Panc1 (cell line): Measurements from ENCODE around the gene HSD17B1.

Source experiments
- CTCF ChIP-seq: fragments of 450-650 bp; IDR thresholded peaks from 2 replicates; pipeline ENCODE4 v1.5.1; 2017; ENCODE audit warnings: mild to moderate bottlenecking
- POLR2AphosphoS5 ChIP-seq: IDR thresholded peaks from 2 replicates; pipeline ENCODE4 v1.6.1; 2012; ENCODE audit warnings: mild to moderate bottlenecking, low read depth, low read length, moderate library complexity
- TCF7L2 ChIP-seq: IDR thresholded peaks from 2 replicates; pipeline ENCODE4 v1.6.1; 2011; ENCODE audit warnings: mild to moderate bottlenecking, low read depth, low read length, inconsistent platforms
- TF ChIP-seq, protein P1 (sequence below), 2 experiments: IDR thresholded peaks; 2 replicates each; pipeline ENCODE4 v1.6.1; 2011 to 2012; ENCODE audit warnings: low read depth in 2 of 2, control low read depth in 1 of 2, low read length in 1 of 2, mild to moderate bottlenecking in 1 of 2, moderate library complexity in 1 of 2; ENCODE audit not compliant: insufficient read depth in 1 of 2

DNA sequence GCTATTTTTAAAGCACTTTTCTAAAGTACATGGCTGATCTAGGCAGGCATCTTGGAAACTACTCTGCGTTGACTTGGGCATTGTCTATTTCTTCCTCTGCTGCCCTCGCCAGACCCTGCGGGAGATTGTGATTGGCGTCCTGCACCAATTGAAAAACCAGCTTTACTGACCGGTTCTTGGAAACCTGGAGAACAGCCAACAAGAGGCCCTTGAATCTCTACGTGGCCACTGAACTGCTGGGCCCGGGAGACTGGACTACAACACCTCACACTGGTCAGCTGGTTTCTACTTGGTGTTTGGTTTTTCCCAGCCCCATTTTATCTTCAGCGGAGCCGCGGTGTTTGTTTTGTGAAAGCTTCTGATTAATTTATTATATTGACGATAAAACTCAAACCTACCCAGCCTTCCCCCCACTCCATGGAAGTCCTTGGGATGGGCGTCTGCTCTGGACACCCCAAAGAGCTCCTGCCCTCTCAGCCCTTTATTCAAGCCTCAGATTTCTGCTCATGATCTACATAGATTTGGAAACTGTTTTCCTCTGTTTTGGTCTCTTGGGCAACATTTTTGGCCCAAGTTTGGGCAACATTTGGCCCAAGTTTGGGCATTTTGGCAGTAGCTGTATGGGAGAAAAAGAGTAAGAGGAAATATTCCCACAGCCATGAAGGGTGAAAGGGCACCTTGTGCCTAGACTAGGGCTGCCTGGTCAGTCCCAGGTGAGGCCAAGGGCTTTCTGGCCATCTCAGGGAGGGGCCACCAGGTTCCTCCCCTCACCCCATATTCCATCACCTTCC lies 18.9 kb downstream of the HSD17B1 start:
- TF ChIP-seq CTCF: no peak
- no peak for TF ChIP-seq POLR2AphosphoS5
- no peak for TF ChIP-seq TCF7L2
- TF ChIP-seq, protein P1, sequence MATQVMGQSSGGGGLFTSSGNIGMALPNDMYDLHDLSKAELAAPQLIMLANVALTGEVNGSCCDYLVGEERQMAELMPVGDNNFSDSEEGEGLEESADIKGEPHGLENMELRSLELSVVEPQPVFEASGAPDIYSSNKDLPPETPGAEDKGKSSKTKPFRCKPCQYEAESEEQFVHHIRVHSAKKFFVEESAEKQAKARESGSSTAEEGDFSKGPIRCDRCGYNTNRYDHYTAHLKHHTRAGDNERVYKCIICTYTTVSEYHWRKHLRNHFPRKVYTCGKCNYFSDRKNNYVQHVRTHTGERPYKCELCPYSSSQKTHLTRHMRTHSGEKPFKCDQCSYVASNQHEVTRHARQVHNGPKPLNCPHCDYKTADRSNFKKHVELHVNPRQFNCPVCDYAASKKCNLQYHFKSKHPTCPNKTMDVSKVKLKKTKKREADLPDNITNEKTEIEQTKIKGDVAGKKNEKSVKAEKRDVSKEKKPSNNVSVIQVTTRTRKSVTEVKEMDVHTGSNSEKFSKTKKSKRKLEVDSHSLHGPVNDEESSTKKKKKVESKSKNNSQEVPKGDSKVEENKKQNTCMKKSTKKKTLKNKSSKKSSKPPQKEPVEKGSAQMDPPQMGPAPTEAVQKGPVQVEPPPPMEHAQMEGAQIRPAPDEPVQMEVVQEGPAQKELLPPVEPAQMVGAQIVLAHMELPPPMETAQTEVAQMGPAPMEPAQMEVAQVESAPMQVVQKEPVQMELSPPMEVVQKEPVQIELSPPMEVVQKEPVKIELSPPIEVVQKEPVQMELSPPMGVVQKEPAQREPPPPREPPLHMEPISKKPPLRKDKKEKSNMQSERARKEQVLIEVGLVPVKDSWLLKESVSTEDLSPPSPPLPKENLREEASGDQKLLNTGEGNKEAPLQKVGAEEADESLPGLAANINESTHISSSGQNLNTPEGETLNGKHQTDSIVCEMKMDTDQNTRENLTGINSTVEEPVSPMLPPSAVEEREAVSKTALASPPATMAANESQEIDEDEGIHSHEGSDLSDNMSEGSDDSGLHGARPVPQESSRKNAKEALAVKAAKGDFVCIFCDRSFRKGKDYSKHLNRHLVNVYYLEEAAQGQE (IDR thresholded peaks at IDR 0.05; ENCODE audit: insufficient read depth in 1 of 2, low read depth in 2 of 2, low read length in 1 of 2): no peak
